Cardiac muscle cell (in vitro differentiated cells and primary cell): Measurements from ENCODE around the gene MAGEF1. TPM values are rescaled to one million over a fixed set of nuclear protein-coding genes. Genes with fewer than 3 reads are reported as not detected.

ENCODE experiments used
- DNase-seq, 2 donors: peaks; one replicate each; pipeline versions ENCODE4 v3.0.0 to v3.0.0-alpha.2; 2010 to 2017; ENCODE audit warnings: low read depth in 1 of 2, low spot score in 1 of 2
- H3K27ac ChIP-seq: fragments of 200-600 bp; sonication (generic); 2 replicates; pipeline ENCODE4 v1.5.1; 2016
- H3K27me3 ChIP-seq: fragments of 200-600 bp; sonication (generic); 2 replicates; pipeline ENCODE4 v1.6.0; 2016; ENCODE audit warnings: control low read depth
- H3K36me3 ChIP-seq: fragments of 200-600 bp; sonication (generic); 2 replicates; pipeline ENCODE4 v1.5.1; 2016; ENCODE audit warnings: control low read depth
- H3K4me1 ChIP-seq: fragments of 200-600 bp; sonication (generic); 2 replicates; pipeline ENCODE4 v1.8.1; 2017; ENCODE audit warnings: low read depth, mild to moderate bottlenecking, mixed run types
- H3K4me3 ChIP-seq: fragments of 200-600 bp; sonication (generic); 2 replicates; pipeline ENCODE4 v1.5.1; 2016; ENCODE audit warnings: mild to moderate bottlenecking
- H3K9me3 ChIP-seq: fragments of 200-600 bp; sonication (generic); 2 replicates; pipeline ENCODE4 v1.5.1; 2017; ENCODE audit warnings: low read depth, mild to moderate bottlenecking, control low read depth
- polyA plus RNA-seq: library from polyadenylated mRNA; unstranded; fragments of >200 nt; fragmentation: Nextera tagmentation; extraction: Ambion mirVana; gene quantifications from 2 replicates; pipeline ENCODE4 v1.2.1, GENCODE V29; 2016
- total RNA-seq: library from RNA; depleted of rRNA; stranded (reverse); fragments of >200 nt; gene quantifications from 2 replicates; pipeline ENCODE4 v1.2.3, GENCODE V29; 2016
- TF ChIP-seq, protein P1 (sequence below): IDR thresholded peaks from 2 replicates; pipeline ENCODE4 v1.5.1; 2012; ENCODE audit warnings: low read depth, mild to moderate bottlenecking, low read length

Gene MAGEF1
- total and polyA plus RNA-seq, 2 experiments from 2014 or later: 236 to 255 TPM

DNA sequence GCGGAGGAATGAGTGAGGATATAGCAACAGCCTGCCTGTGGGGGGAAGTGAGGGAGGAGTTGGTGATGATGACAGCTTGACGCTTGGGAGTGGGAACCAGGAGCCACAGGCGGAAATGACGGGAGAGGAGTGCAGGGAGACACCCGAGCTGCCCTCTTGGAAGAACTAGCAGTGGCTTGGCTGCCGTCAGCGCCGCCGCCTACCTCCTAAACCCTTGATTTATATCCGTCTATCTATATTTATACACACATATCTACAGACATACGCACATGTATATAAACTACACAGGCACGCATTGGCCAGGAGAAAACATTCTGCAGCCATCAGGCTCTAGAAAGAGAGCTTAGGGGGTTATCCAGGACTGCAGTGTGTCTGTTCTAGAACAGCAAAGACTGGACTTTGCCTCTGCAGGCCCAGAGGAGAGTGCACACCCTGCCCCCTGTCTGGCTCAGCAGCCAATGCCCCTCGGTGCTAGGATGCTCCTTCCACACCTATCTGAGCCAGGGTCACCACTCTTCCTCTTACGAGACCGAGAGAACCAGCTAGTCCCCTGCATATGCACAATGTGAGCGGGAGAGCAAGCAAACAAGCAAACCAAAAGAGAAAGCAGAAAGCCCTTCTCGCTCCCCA, 45.3 kb upstream of the MAGEF1 start:
- Histone ChIP-seq H3K27ac (peak overlapping the region; percentile 69), H3K9me3 (no peaks in the 10 kb centered on the region), H3K4me1 (peaks cover 36% of the 10 kb centered on the region), H3K27me3 (no peaks in the 10 kb centered on the region), H3K36me3 (no peaks in the 10 kb centered on the region), H3K4me3 (no peak overlapping the region)
- peak; percentile 64 to 96 for DNase-seq
- TF ChIP-seq, protein P1, sequence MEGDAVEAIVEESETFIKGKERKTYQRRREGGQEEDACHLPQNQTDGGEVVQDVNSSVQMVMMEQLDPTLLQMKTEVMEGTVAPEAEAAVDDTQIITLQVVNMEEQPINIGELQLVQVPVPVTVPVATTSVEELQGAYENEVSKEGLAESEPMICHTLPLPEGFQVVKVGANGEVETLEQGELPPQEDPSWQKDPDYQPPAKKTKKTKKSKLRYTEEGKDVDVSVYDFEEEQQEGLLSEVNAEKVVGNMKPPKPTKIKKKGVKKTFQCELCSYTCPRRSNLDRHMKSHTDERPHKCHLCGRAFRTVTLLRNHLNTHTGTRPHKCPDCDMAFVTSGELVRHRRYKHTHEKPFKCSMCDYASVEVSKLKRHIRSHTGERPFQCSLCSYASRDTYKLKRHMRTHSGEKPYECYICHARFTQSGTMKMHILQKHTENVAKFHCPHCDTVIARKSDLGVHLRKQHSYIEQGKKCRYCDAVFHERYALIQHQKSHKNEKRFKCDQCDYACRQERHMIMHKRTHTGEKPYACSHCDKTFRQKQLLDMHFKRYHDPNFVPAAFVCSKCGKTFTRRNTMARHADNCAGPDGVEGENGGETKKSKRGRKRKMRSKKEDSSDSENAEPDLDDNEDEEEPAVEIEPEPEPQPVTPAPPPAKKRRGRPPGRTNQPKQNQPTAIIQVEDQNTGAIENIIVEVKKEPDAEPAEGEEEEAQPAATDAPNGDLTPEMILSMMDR: no peak

DNA sequence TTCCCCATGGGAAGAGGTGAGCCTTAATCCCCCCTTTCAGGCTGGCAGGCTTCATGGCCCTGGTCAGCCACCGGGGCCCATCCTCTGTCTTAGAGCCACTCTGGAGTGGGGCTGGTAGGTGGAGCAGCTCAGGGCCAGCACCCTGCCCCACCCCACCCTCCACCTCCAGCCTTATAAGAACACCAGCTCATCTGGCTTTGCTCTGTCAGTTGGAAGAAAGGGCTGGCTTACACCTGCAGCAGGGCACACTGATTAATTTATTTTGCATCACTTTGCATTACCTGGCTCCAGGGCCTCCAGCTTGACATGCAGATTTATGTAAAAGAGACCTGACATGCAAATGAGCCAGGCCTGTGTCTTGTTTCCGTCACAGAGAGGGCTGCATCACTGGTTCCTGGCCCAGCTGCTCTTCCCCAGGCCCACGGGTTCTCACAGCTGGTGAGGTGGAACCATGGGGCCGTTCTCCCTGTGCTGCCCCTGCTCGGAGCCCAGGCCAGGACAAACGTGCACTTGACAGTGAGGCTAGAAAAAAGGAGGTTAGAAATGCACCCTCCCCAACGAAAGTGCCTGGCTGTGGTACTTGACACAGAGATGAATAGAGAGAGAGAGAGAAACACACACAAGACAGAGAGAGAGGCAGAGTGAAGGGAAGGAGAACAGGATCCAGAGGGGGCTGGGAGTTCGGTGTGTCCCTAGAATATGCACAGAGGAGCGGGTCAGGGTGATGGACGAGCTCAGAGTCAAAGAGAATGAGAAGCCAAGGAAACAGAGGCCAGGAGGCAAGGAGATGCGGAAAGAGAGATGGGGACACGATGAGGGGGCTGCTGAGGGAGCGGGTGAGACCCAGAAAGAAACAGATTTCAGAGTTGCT, 44.5 kb upstream of the MAGEF1 start:
- H3K9me3 ChIP-seq: no peaks in the 10 kb centered on the region
- no peaks in the 10 kb centered on the region for H3K36me3 ChIP-seq
- DNase-seq: no peak
- H3K27ac ChIP-seq: peak overlapping the region; percentile 69
- peaks cover 36% of the 10 kb centered on the region for H3K4me1 ChIP-seq
- H3K4me3 ChIP-seq: no peak overlapping the region
- TF ChIP-seq, protein P1: no peak
- no peaks in the 10 kb centered on the region for H3K27me3 ChIP-seq

DNA sequence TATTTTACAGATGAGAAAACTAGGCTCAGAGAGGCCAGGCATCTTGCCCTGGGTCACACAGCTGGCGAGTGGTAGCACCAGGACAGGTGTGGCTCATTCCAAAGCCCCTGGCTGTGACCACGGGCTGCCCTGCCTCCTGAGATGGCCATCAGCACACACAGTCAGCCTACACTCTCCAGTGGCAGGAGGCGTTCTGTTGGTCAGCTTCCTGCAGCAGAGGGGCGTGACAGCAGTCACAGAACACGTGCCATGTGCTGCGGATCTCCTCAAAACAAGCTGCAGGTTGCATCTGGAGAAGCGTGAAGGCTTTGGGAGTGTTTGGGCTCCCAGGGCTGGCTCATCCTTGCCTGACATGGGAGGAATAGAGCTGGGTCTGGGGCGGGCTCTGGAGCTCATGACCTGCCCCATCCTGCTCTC, 43.5 kb upstream of the MAGEF1 start:
- TF ChIP-seq, protein P1: no peak
- H3K27me3 ChIP-seq: no peaks in the 10 kb centered on the region
- peak overlapping the region; percentile 69 for H3K27ac ChIP-seq
- no peaks in the 10 kb centered on the region for H3K9me3 ChIP-seq
- no peak overlapping the region for H3K4me3 ChIP-seq
- no peak for DNase-seq
- H3K4me1 ChIP-seq: peaks cover 42% of the 10 kb centered on the region
- H3K36me3 ChIP-seq: no peaks in the 10 kb centered on the region

DNA sequence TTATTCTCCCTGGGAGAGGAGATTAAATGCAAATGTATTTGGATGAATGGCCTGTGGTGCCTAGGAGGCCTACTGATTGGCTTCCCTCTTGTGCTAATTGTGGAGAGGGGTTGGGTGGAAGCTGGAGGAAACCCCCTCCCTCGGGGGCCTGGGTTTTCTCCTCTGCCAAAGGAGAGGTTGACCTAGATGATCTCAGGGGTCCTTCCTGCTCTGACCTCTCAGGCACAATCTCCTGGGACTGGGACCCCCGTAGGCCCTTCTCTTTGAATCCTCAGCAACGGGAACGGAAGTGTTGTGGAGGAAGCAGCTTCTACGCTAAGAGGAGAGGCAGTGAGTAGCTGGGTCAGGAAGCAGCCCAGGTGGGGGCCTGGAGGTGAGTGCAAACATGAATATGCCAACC, 40.5 kb upstream of the MAGEF1 start:
- H3K27me3 ChIP-seq: no peaks in the 10 kb centered on the region
- DNase-seq: no peak
- no peaks in the 10 kb centered on the region for H3K36me3 ChIP-seq
- H3K9me3 ChIP-seq: no peaks in the 10 kb centered on the region
- H3K4me1 ChIP-seq: peaks cover 53% of the 10 kb centered on the region
- H3K4me3 ChIP-seq: no peak overlapping the region
- H3K27ac ChIP-seq: peak overlapping the region; percentile 3
- TF ChIP-seq, protein P1: no peak

DNA sequence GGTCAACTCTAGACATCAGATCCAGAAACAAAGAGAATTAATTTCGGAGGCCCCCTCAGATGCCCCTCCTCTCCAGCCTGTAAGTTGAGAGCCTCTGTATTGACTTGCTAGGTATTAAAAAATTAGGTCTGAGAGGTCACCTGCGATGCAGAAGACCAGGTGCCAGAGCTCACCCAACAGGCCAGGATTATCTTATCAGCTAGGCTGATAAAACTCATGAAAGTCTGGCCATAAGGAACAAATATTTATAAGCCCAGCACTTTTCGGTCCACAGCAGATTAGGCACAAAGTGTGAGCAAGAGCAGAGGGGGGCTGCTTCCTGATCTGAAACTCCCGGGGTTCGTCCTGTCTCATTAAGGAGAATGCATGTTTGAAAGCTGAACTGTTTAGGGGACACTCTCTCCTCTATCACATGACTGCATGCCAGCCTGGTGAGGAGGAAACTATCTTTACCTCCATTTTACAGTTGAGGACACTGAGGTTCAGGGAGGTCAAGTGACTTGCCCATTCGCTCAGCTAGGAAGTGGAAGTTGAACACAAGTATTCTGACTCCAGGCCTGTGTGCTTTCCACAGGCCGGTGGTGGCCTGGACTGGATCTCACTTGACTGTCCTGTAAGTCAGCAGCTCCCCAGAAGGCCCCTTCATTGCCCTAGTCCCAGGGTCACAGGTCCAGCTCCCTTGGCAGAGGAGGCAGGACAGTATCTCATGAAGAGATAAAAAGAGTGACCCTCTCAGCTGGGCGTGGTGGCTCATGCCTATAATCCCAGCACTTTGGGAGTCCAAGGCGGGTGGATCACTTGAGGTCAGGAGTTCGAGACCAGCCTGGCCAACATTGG, 39.6 kb upstream of the MAGEF1 start:
- Histone ChIP-seq H3K27ac (peak overlapping the region; percentile 3), H3K9me3 (no peaks in the 10 kb centered on the region), H3K27me3 (no peaks in the 10 kb centered on the region), H3K4me1 (peaks cover 44% of the 10 kb centered on the region), H3K36me3 (no peaks in the 10 kb centered on the region), H3K4me3 (no peak overlapping the region)
- no peak for DNase-seq
- TF ChIP-seq, protein P1: no peak
